CD4-positive, CD25-positive, alpha-beta regulatory T cell (primary cell): ENCODE measurements around the gene POTEC. TPM values are rescaled to one million over a fixed set of nuclear protein-coding genes. Genes with fewer than 3 reads are reported as not detected.
A peak's percentile ranks its signal among the peaks of the same experiment; 100 is the strongest.
"Not testable (repeated sequence)": the region's sequence is repeated elsewhere in the genome, so short reads cannot be mapped to it uniquely, and the experiment has no call there.

ENCODE experiments used
- ATAC-seq, 2 donors: fragments of 150-1000 bp; cut with Tn5 transposase; one replicate each; pipeline ENCODE4 v1.10.0; 2021; ENCODE audit warnings: low read depth in 2 of 2, moderate number of reproducible peaks in 2 of 2, moderate library complexity in 1 of 2
- DNase-seq, 3 donors: peaks; one replicate each; pipeline versions ENCODE4 v3.0.0 to v3.0.0-alpha.2; 2012 to 2022; ENCODE audit warnings: mixed read lengths in 1 of 3
- H3K27ac ChIP-seq: one replicate; pipeline ENCODE4 v1.7.0; 2013; ENCODE audit warnings: mild to moderate bottlenecking, low read length; ENCODE audit not compliant: insufficient read depth, poor library complexity, severe bottlenecking
- H3K27me3 ChIP-seq: one replicate; pipeline ENCODE4 v1.7.0; 2013; ENCODE audit warnings: low read length; ENCODE audit not compliant: control insufficient read depth, insufficient read depth
- H3K36me3 ChIP-seq: one replicate; pipeline ENCODE4 v1.7.0; 2013; ENCODE audit warnings: mild to moderate bottlenecking, low read length, moderate library complexity; ENCODE audit not compliant: control insufficient read depth, insufficient read depth
- H3K4me1 ChIP-seq: 2 replicates; pipeline ENCODE4 v1.7.0; 2013; ENCODE audit warnings: mild to moderate bottlenecking, low read length; ENCODE audit not compliant: insufficient read depth, control insufficient read depth, poor library complexity, severe bottlenecking
- H3K4me3 ChIP-seq: one replicate; pipeline ENCODE4 v1.7.0; 2013; ENCODE audit warnings: low read depth, mild to moderate bottlenecking, low read length, moderate library complexity
- H3K9me3 ChIP-seq, 2 experiments: 1 replicate in 1 of 2; 2 replicates in 1 of 2; pipeline ENCODE4 v1.7.0; 2013; ENCODE audit warnings: low read length in 2 of 2, mild to moderate bottlenecking in 1 of 2, moderate library complexity in 1 of 2; ENCODE audit not compliant: control insufficient read depth in 2 of 2
- H3K27ac Mint-ChIP-seq, 3 donors: one replicate each; pipeline ENCODE4 v1.8.0; 2020 to 2022; ENCODE audit warnings: mild to moderate bottlenecking in 3 of 3, mixed read lengths in 3 of 3, moderate library complexity in 2 of 3
- H3K27me3 Mint-ChIP-seq: one replicate; pipeline ENCODE4 v1.8.0; 2022; ENCODE audit warnings: mild to moderate bottlenecking, mixed read lengths
- H3K36me3 Mint-ChIP-seq: one replicate; pipeline ENCODE4 v1.8.0; 2020; ENCODE audit warnings: mixed read lengths
- H3K4me1 Mint-ChIP-seq, 4 donors: one replicate each; pipeline ENCODE4 v1.8.0; 2020 to 2022; ENCODE audit warnings: mixed read lengths in 4 of 4, mild to moderate bottlenecking in 1 of 4
- H3K4me3 Mint-ChIP-seq, 4 donors: one replicate each; pipeline ENCODE4 v1.8.0; 2020 to 2022; ENCODE audit warnings: mild to moderate bottlenecking in 4 of 4, mixed read lengths in 4 of 4, moderate library complexity in 3 of 4
- H3K9me3 Mint-ChIP-seq, 7 donors: one replicate each; pipeline ENCODE4 v1.8.0; 2020 to 2022; ENCODE audit warnings: mixed read lengths in 7 of 7, mild to moderate bottlenecking in 3 of 7, moderate library complexity in 2 of 7
- polyA plus RNA-seq, 4 donors: library from polyadenylated mRNA; unstranded; fragments of 300-500 nt; fragmentation: Illumina TruSeq; gene quantifications; one replicate each; pipeline ENCODE4 v1.2.3, GENCODE V29; 2021
- total RNA-seq: library from RNA; stranded (reverse); gene quantifications from one replicate; pipeline ENCODE4 v1.2.3, GENCODE V29; 2022

POTEC gene
- total and polyA plus RNA-seq, 5 donors from 2014 or later, result not detected

DNA sequence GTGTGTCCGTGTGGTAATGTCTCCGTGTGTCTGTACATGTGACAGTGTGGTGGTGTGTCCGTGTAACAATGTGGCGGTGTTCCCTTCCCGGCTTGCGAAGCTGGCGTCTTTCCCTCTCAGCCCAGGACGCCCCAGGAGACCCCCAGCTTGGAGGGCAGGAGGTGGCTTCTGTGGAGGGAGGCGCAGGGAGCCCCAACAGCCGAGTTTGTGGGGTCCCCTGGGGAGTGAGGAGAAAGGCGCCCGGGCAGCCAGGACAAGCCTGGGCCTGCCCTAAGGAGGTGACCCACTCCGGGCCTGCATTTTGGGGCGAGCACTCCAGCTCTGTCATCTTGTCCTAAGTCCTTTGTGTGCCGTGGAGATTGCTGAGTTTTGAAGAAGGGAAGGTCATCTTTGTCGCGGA lies 54.6 kb downstream of the POTEC start:
- H3K27me3 Mint-ChIP-seq, DNase-seq, H3K27ac ChIP-seq, H3K27ac Mint-ChIP-seq, H3K9me3 Mint-ChIP-seq, ATAC-seq, H3K27me3 ChIP-seq, H3K4me1 Mint-ChIP-seq, H3K4me3 ChIP-seq, H3K4me1 ChIP-seq, H3K9me3 ChIP-seq, H3K36me3 ChIP-seq, H3K36me3 Mint-ChIP-seq: not testable (repeated sequence)
- peak overlapping the region in 1 of 4 donors; percentile 48 for H3K4me3 Mint-ChIP-seq

DNA sequence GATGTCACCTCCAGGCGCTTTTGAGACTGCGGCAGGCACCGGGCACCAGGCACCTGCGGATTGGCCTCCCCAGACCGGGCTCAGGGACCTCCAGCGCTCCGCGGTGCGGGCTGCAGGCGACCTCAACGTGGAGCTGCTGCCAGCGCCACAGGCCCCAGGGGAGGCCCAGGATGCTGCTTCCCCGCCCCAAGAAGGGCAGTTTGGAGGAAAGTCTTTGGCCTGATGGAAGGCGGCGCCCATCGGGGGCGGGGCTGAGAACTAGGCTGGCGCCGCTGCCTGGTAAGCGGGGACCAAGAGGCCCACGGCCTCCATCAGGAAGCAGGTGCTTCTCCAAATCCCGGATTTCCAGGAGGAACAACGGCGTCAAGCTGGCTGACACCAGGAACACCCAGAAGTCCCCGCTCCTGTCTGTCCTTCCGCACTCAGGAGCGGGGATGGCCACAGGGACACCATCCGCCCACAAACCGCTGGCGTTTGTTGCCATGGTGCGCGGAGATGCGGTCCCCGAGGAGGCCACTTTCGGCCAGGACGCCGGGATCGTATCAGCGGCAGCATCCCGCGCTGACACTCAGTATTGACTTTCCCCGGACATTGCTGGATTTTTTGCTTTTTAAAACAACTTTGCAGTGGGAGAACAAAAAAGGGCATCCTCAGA lies 56.3 kb downstream of the POTEC start:
- not testable (repeated sequence) for H3K27me3 ChIP-seq, H3K4me1 ChIP-seq, H3K36me3 ChIP-seq, H3K4me3 Mint-ChIP-seq, H3K36me3 Mint-ChIP-seq, H3K9me3 Mint-ChIP-seq, H3K27ac ChIP-seq, H3K27me3 Mint-ChIP-seq, ATAC-seq, H3K4me1 Mint-ChIP-seq, H3K4me3 ChIP-seq, H3K9me3 ChIP-seq, DNase-seq, H3K27ac Mint-ChIP-seq

DNA sequence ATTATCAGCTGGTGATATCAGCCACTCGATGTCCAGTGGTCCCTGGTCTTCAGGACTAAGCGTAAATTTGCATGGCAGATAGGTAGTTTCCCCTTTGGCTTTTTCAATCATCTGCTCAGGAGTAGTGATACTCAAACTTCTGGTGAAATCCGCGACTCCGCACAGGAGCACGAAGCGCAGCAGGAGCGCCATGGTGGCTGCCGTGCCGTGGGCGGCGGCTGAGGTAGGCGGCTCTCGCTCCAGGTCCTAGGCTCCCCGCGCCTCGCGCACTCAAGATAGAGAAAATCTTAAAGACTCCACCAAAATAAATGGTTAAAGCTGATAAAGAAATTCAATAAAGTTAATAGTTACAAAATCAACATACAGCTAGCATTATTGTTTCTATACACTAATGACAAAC lies 64.3 kb downstream of the POTEC start:
- H3K36me3 ChIP-seq, H3K27me3 ChIP-seq, DNase-seq, H3K27ac ChIP-seq, H3K4me1 Mint-ChIP-seq, H3K36me3 Mint-ChIP-seq, H3K27ac Mint-ChIP-seq, H3K27me3 Mint-ChIP-seq, H3K9me3 Mint-ChIP-seq, H3K9me3 ChIP-seq, H3K4me3 Mint-ChIP-seq, H3K4me1 ChIP-seq, ATAC-seq, H3K4me3 ChIP-seq: not testable (repeated sequence)

DNA sequence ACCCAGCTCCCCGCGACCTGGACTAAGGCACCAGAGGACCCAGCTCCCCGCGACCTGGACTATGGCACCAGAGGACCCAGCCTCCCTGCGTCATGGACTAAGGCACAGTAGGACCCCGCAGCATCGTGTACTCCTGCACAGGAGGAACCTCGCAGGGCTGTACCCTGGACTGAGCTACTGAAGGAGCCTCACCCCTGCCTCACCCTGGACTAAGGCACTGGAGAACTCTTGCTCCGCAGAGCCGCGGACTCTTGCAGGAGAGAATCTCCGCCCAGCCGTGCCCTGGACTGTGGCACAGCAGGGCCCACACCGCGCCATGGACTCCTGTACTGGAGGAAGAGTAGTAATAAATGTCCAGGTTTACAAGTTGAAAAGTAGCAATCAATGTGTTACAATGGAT lies 67.9 kb downstream of the POTEC start:
- H3K36me3 ChIP-seq, DNase-seq, H3K4me1 Mint-ChIP-seq, H3K27ac ChIP-seq, H3K27me3 ChIP-seq, ATAC-seq, H3K9me3 ChIP-seq, H3K4me1 ChIP-seq, H3K4me3 Mint-ChIP-seq, H3K36me3 Mint-ChIP-seq, H3K9me3 Mint-ChIP-seq, H3K4me3 ChIP-seq, H3K27ac Mint-ChIP-seq, H3K27me3 Mint-ChIP-seq: not testable (repeated sequence)

DNA sequence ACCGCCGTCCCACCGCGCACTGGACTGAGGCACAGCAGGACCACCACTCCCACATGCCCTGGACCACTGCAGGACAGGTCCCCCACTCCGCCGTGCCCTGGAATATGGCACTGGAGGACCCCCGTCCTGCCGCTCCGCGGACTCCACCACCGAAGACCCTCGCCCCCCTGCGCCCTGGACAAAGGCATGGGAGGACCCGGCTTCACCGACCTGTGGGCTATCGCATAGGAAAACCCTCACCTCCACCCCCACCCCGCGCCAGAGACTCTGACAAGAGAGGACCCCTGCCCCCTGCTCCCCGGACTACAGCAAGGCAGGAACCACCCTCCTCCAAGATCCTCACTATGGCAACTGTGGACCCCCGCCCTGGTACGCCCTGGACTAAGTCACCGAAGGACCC lies 68.6 kb downstream of the POTEC start:
- not testable (repeated sequence) for H3K27me3 Mint-ChIP-seq, H3K27ac Mint-ChIP-seq, H3K36me3 ChIP-seq, DNase-seq, H3K36me3 Mint-ChIP-seq, H3K27ac ChIP-seq, H3K4me3 ChIP-seq, H3K27me3 ChIP-seq, ATAC-seq, H3K4me1 ChIP-seq, H3K9me3 Mint-ChIP-seq, H3K4me1 Mint-ChIP-seq, H3K4me3 Mint-ChIP-seq, H3K9me3 ChIP-seq

DNA sequence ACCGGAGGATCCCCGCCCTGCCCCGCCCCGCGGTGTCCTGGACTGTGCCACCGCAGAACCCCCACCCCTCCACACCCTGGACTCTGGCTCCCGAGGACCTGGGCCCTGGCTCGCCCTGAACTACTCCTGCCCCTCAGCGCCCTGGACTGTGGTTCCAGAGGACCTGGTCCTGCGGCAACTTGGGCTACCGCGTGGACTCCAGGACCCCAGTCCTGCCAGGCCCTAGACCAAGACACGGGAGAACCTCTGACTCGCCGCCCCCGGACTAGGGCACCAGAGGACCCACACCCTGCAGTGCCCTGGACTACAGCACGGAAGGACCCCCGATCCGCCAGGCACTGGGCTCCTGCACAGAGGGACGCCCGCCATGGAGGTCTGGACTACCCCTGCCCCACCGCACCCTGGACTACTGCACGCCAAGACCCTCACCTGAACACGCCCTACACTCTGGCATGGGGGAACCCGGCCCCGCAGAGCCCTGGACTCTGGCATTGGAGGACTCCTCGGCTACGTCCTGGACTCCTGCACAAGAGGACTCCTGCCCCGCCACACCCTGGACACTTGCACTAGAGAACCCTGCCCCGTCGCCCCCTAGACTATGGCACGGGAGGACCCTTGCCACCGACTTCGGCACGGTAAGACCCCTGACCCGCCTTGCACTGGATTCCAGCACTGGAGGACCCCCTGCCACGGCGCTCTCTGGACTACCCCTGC lies 69.2 kb downstream of the POTEC start:
- not testable (repeated sequence) for H3K9me3 Mint-ChIP-seq, H3K4me3 Mint-ChIP-seq, H3K4me1 Mint-ChIP-seq, H3K4me3 ChIP-seq, DNase-seq, H3K36me3 ChIP-seq, ATAC-seq, H3K36me3 Mint-ChIP-seq, H3K27me3 Mint-ChIP-seq, H3K4me1 ChIP-seq, H3K9me3 ChIP-seq, H3K27ac Mint-ChIP-seq, H3K27me3 ChIP-seq, H3K27ac ChIP-seq

DNA sequence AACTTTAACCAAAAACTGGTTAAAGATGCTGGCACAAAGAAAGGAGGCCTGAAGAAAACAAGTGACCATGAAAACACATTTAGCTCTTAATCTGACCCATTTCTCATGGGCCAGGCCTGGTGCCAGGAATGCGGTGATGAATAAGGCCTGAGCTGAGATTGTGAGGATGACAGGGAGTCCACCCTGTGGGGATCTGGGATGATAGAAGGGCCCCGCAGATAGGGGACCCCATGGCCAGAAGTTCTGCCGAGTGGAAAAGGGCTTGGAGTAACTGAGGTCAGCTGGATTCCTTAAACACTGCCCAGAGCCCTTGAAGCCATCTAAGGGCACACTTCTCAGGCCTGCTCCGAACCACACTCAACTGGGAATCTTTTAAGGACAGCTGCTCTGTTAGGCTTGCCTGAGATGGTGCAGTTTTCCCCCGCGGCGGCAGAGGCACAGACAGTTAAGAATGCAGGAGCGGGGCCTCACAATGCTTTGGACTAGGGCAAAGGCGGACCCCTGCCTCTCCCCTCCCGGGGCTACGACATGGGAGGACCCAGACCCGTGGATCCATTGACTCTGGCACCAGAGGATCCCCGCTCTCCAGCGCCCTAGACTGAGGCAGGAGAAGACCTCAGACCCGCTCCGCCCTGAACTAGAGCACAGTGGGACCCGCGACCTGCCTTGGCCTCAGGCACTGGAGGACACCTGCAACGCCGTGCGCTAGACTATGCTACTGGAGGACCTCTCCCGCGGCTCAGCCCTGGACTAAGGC lies 70.0 kb downstream of the POTEC start:
- H3K4me3 Mint-ChIP-seq, DNase-seq, H3K9me3 ChIP-seq, H3K4me1 Mint-ChIP-seq, ATAC-seq, H3K9me3 Mint-ChIP-seq, H3K27ac Mint-ChIP-seq, H3K36me3 ChIP-seq, H3K27me3 Mint-ChIP-seq, H3K4me1 ChIP-seq, H3K4me3 ChIP-seq, H3K27me3 ChIP-seq, H3K27ac ChIP-seq, H3K36me3 Mint-ChIP-seq: not testable (repeated sequence)

DNA sequence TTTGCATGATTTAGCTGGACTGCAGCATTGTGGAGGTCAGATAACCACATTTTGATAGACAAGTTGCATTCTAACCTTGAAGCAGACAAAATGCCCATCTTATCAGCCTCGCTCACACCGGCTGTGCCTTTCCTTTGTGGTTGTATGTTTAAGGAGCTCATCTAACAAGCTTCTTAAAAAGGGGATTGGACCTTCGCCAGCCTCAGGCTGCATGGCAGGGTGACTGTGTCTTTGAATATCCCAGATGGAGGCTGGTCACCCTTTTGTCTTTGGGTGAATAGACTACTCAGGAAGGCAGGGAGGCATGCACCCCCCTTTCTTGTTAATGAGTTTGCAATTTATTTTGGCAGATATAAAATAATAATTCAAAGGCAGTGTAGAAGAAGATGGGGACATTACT lies 72.1 kb downstream of the POTEC start:
- H3K4me1 Mint-ChIP-seq, result not testable (repeated sequence)

More for the DNA sequence above, 72.1 kb downstream of the POTEC start:
- not testable (repeated sequence) for H3K27ac Mint-ChIP-seq, H3K4me1 ChIP-seq, H3K27me3 ChIP-seq, H3K36me3 Mint-ChIP-seq, H3K27ac ChIP-seq, H3K27me3 Mint-ChIP-seq, H3K4me3 ChIP-seq, H3K36me3 ChIP-seq, DNase-seq, ATAC-seq, H3K9me3 ChIP-seq, H3K4me3 Mint-ChIP-seq, H3K9me3 Mint-ChIP-seq
